Measurements from ENCODE around the gene NUCB1. TPM values are rescaled to one million over a fixed set of nuclear protein-coding genes. Genes with fewer than 3 reads are reported as not detected.

The NUCB1 gene
- total and polyA plus RNA-seq, 2 donors (not counting 3 experiments of a cell fraction or from before 2014, with no cell fraction given) = 194 to 231 TPM

- H3K4me2 ChIP-seq (ENCODE audit: insufficient read depth, low read length) = no peak overlapping the region
- intact Hi-C loops (cut with micrococcal nuclease) = no loop called here
- H3K79me2 ChIP-seq (ENCODE audit: control insufficient read depth, insufficient read depth, low read length) = peaks cover 16% of the 10 kb centered on the region
- H4K20me1 ChIP-seq (replicated peaks; ENCODE audit: control insufficient read depth, extremely low read depth, insufficient read depth, low read length) = peaks cover 3% of the 10 kb centered on the region
- dilution Hi-C loops (cut with MboI; ENCODE audit: extremely low pct_ligation_motif_present, low sequenced_read_pairs) = no loop called here
- no peak for DNase-seq (ENCODE audit: low read depth, low spot score)
- peaks cover 5 to 11% of the 10 kb centered on the region in 2 experiments for H3K36me3 ChIP-seq (ENCODE audit: control insufficient read depth in 2 of 2, extremely low read depth in 1 of 2, insufficient read depth in 2 of 2, low read length in 2 of 2)
- TF ChIP-seq JUN (IDR thresholded peaks at IDR 0.05; ENCODE audit: borderline replicate concordance, insufficient read depth, insufficient read length, low read depth) (no peak), MYC (IDR thresholded peaks at IDR 0.05; ENCODE audit: low read depth, low read length) (no peak), MAX (IDR thresholded peaks at IDR 0.05; ENCODE audit: insufficient read depth, insufficient read length) (no peak), CTCF (IDR thresholded peaks at IDR 0.05; ENCODE audit: extremely low read depth in 1 of 2, insufficient read depth in 1 of 2, low read depth in 1 of 2, low read length in 2 of 2) (no peak), POLR2AphosphoS5 (IDR thresholded peaks at IDR 0.05; ENCODE audit: insufficient read depth, low read depth, low read length) (no peak), POLR2A (IDR thresholded peaks at IDR 0.05; ENCODE audit: low read depth, low read length) (no peak), FOS (IDR thresholded peaks at IDR 0.05; ENCODE audit: borderline replicate concordance, insufficient read depth, low read length) (no peak)
- TSS peak; percentile 38 for BruUV-seq (replicated peaks)
- peaks cover 10% of the 10 kb centered on the region for H3K4me1 ChIP-seq (ENCODE audit: control insufficient read depth, extremely low read depth, insufficient read depth, low read length)
- no peak overlapping the region for H3K4me3 ChIP-seq (replicated peaks in 1 of 3; ENCODE audit: insufficient read depth in 1 of 3, low read depth in 1 of 3, low read length in 3 of 3)
- no peak overlapping the region for H2AFZ ChIP-seq (ENCODE audit: low read depth, low read length)
- FAIRE-seq = no peak
- no peaks in the 10 kb centered on the region for H3K9me1 ChIP-seq (replicated peaks; ENCODE audit: control insufficient read depth, extremely low read depth, insufficient read depth, low read length)
- no peak overlapping the region for H3K9ac ChIP-seq (replicated peaks; ENCODE audit: extremely low read depth, insufficient read depth, low read length)
- H3K9me3 ChIP-seq (replicated peaks; ENCODE audit: control insufficient read depth, insufficient read depth, low read length) = no peaks in the 10 kb centered on the region
- no peak overlapping the region for H3K27ac ChIP-seq (ENCODE audit: insufficient read depth, low read depth, low read length)
- H3K27me3 ChIP-seq (ENCODE audit: control insufficient read depth in 2 of 2, insufficient read depth in 2 of 2, low read length in 2 of 2) = no peaks in the 10 kb centered on the region
- CTCF ChIA-PET = interaction anchor here (0.8 to 3.8 kb wide), 2 partner anchors 126 to 179 kb away, joined by 3 to 133 read pairs; no protein-coding TSS in a partner anchor
- POLR2A ChIA-PET = no interaction called here
Observed at GRCh38 chr19:48968813-48969218, 68.7 kb downstream of the NUCB1 start.

Measured in endothelial cell of umbilical vein (primary cell).